Hematopoietic multipotent progenitor cell treated with erythropoietin and hydrocortisone succinate and interleukin-3 and kit ligand, for 4 days (in vitro differentiated cells): ENCODE results near the gene POU2F3.
A peak's percentile ranks its signal among the peaks of the same experiment; 100 is the strongest.
"Not testable (repeated sequence)": the region's sequence is repeated elsewhere in the genome, so short reads cannot be mapped to it uniquely, and the experiment has no call there.

Experiments used
- DNase-seq: peaks from one replicate; pipeline ENCODE4 v3.0.0-alpha.2; 2015

Gene POU2F3

DNA sequence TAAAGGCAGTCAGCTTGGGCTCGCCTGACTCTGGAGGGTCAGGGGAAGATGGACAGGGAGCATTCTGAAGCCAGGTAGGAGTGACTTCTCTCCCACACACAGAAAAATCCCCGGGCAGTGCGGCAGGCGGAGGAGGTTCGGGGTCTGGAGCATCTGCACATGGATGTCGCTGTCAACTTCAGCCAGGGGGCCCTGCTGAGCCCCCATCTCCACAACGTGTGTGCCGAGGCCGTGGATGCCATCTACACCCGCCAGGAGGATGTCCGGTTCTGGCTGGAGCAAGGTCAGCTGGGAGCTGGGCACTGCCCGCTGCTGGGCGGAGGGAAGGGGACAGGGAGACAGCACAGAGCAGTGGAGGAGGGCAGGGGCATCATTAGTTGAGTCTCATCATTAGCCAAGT is 13.2 kb upstream of the POU2F3 start:
- DNase-seq: no peak

DNA sequence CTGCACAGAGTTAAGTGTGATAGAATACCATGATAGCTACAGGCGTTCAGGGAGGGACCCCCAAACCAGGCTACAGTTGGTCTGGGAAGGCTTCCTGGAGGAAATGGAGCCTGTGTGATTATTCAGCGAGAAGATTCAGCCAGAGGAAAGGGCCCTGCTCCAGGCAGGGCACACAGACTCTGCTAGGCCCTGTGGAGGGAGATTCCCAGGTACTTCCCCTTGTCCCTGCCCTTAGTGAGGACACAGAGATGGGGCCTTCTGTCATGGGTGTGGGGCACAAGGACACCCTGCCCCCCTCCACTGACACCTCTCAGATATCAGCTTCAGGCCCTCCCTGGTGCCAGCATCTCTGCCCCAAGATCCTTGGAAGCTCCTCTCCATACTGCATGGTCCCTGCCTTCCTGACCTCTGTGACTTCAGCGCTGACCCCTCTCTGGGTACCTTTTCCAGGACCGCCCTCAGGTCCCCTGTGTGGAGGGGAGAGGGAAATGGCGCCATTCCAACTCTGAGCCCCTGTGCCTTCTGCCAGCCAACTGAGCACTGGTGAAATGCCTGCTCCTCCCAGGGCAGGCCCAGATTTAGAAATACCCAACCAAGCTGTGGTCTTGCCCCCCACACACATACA is 12.6 kb upstream of the POU2F3 start:
- no peak for DNase-seq

DNA sequence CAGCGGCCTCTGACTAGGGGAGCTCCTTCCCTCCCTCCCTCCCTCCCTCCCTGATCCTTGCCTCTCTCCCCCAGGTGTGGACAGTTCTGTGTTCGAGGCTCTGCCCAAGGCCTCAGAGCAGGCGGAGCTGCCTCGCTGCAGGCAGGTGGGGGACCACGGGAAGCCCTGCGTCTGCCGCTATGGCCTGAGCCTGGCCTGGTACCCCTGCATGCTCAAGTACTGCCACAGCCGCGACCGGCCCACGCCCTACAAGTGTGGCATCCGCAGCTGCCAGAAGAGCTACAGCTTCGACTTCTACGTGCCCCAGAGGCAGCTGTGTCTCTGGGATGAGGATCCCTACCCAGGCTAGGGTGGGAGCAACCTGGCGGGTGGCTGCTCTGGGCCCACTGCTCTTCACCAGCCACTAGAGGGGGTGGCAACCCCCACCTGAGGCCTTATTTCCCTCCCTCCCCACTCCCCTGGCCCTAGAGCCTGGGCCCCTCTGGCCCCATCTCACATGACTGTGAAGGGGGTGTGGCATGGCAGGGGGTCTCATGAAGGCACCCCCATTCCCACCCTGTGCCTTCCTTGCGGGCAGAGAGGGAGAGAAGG is 11.1 kb upstream of the POU2F3 start:
- DNase-seq: no peak

DNA sequence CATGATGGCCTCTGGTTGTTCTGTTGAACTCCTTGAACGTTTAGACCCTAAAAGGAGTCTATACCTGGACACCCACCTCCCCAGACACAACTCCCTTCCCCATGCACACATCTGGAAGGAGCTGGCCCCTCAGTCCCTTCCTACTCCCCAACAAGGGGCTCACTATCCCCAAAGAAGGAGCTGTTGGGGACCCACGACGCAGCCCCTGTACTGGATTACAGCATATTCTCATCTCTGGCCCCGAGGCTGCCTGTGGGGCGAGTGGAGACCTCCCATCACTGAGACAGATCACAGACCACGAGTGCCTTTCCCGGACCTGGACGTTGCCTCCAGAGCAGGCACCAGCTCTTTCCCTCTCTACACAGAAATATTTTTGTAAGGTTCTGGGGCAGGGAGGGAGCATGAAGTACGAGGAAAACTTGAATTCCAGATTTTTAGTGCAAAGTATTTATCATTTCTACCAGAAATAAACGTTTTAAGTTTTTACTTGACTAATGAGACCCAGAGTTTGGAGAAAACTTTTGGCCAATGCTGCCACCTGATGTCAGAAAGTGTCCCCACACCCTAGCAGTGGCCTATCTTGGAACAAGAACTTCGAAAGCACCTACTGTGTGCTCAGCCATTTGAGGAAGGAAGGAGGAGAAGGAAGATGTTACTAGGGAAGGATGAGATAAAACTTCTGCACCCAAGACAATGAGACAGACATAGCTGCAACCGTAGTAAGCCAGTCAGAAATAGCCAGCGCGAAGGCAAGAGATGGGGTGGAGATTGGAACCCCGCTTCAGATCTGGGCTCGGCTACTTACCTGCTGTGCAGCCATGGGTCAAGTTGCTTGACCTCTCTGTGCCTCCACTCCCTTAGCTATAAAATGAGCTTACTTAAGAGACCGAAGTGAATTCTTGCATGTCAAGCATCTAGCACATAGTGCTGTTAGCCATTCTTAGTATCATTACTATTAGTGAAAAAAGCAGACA is 10.2 kb upstream of the POU2F3 start:
- peak; percentile 67 for DNase-seq

DNA sequence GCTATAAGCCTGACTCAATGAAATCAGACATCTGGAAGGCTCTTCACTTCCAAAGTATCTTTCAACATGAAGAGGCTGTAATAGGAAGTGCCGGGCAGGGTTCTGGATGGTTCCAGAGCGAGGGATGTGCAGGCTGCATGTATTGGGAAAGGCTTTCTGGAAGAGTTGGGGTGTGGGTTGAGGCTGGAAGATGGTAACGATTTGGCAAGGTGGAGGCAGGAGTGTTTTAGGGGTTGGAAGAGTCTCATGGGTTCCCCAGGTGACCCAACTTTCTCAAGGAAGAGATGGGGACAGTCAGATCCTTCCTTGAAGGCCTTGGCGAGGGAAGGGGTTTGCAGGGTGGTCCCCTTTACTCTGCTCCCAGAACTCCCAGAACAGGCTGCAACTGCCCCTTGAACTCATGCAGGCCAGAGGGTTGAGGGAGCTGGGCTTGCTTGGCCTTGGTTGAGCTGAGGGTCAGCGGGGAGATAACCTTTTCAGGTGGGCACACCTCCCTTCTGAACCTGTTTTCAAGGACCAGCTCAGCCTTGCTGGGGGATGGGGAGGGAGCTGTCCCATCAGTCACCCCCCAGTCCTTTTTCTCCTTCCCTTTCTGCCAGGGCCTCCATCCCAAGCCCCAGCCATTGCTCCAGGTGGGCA is 9.4 kb upstream of the POU2F3 start:
- DNase-seq: no peak

DNA sequence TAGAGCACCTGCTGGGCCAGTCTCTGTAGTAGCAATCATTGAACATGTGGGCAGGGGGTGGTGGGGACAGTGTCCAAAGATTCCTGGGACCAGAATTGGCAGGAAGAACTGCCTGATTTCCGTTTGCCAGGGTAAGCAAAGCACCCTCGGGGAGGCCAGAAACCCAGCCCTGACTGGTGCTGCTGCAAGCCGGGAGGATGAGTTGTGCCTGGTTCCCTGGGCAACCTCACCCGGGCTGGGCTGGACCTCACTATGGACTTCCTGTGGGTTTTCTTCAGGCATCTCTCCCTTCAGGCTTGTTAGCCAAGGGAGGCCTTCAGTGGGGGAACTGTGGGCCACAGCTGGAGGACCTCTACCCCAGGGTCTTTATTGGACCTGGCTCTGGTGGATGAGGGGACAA is 8.0 kb upstream of the POU2F3 start:
- no peak for DNase-seq

DNA sequence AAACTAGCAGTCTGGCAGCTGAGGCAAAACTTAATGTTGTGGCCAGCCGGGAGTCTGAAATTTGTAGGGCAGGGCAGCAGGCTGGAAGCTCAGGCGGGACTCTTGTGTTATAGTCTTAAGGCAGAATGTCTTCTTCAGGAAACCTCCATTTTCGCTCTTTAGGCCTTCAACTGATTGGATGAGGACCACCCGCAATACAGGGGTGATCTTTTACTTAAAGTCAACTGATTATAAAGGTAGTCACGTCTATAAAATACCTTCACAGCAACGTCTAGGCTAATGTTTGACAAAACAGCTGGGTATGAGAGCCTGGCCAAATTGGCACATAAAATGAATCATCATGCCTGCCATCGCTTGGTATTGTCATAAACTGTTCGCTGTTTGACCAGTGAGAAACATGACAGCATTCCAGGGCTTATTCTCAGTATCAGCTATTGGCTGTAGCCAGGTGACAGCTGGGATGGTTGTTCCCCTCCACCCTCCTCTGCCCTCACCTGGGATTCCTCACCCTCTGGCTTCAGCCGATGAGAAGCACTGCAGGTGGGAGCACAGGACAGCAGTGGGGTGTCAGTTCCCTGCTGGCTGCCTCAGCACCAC is 6.6 kb upstream of the POU2F3 start:
- DNase-seq: no peak

DNA sequence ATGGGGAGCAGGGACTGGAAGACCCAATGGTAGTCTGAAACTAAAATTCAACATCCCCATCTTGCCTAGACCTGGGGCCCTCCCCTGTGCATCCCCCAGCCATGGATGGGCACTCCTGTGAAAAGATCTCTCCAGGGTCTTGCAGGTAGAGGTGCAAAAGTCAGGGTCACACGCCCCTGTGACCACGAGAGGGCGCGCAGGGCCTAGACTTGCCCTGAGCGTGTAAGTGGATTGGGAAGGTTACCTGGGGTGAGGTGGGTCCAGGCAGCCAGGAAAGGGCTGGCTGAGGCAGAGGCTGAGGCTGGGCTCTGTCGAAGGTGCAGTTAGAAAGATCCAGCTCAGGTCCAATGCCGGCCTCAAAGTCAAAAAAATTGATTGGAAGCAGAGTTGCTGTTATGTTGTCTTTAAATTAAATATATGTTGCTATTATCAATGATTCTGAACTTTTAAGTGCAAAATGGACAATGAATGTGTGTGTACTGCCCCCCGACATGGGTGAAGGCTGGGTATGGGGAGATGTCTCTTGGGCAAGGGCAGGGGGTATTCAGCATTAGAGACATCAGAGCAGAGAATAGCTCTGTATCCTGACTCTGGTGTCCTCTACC is 4.8 kb upstream of the POU2F3 start:
- DNase-seq: peak; percentile 68

DNA sequence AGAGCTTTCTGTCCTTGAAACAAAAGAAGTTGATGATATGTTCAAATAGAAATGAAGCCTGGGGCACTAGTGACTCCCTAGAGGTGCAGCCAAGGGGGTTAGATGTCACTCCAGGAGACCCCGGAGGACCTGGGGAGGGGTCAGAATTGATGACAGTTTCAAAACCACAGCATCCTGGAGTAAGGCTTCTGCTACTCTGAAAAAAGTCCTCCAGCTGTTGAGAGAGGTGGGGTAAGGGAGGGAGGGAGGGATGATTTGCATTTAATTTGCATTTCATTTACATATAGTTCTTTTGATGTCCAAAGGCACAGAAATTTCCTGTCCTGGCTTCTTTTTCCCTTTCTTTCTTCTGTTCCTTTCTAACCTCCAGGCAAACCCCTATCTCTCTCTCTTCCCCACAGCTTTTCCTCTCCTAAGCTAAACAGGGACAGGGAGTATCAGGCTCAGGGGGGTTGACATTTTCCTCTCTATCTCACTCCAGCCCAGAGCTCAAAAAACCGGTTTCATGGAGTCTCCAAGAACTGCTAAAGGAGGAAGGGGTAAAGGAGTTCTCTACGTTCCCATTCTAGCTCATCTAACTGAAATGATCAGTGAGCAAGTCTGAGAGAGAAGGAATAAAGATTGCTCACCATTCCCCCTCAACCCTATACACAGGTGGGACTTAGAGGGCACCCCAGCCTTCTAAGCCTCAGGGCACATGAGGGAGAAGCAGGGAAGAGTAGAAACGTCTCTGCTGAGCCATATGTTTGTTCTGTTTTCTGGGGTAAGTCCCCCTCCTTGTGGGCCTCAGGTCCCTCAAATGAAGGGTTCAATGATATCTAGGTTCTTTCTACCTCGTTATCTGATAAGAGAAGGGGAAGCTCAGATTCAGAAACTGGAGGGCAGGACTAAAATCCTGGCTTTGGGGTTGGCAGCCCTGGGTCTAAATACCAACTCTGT is 3.5 kb upstream of the POU2F3 start:
- DNase-seq: peak; percentile 50

DNA sequence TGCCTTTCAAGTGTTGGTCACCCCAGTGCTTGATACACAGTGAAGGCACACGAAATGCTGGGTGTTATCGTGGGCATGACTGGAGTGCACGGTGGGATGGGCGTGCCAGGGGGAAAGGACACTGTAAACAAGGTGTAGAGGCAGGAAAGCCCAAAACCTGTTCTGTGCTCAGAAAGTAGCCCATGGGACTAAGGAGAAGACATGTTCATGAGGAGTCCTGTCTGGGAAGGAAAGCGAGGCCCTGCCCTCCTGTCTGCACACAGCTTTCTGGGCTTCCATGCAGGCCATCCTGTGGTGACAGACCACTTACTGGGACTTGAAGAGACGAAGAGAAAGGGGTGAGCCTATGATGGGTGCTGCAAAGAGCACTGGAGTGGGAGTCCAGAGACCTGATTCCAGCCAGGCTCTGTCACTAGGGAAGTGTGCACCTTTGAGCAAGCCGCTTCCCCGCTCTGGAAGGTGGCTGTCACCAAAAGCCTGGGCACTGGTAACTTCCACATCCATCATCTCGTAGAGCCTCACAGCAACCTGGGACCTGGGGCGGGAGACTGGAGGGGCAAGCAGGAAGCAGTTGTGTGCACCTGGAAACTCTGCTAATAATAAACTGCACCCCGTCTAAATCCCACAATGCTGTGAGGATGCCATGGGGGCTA is 846 bp upstream of the POU2F3 start:
- no peak for DNase-seq

DNA sequence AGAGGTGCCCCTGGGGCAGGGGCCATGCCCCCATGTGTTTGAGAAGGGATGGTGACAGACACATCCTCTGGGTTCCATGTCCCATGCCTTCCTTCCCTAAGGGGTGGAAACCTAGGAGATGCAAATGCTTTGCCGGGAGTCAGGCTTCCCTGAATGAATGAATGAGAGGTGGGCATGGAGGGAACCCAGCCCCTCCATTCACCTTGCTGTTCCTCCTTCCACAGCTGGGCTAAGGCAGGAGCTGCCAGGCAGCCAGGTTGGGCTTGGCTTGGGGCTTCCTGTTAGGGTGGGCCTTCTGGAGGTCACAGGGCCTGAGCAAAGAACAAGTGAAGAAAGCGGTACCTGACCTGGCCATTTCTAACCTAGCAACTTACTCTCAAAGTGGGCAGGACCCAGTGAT is 926 bp downstream of the POU2F3 start:
- no peak for DNase-seq

DNA sequence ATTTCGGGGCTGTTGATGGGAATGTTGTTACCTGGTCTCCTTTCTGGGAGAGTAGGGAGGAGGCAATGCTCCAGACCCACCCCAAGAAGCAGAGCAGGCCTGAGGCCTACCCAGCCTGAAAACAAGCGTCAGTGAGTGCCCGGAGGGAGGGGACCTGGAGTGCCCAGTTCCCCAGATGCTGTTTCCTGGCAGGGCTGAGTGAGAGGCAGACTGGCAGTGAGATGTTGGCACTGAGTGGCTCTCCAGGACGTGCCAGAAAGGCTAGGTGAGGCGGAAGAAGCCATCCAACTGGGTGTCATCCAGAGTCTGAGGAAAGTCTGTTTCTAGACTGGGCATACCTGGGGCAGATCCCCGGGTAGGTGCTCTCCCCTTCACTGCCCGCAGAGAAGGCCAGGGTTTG is 1.3 kb downstream of the POU2F3 start:
- no peak for DNase-seq

DNA sequence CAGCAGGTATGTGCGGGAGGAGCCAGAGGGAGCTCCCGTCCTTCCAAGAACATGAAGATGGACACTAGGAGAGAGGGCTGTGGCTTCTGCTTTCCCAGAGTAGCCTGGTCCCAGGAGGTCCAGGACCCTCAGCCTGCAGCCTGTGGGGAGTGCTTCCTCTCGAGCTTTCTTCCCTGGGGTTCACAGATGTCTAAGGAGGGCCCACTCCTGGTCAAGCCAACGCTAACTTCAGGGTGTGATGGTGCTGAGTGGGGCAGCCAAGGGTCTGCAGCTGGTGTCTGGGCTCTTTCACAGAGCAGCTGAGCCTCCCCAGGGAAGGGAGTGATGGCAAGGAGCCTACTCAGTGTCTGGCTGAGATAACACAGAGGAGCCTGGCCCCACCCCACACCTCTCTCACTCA is 3.3 kb downstream of the POU2F3 start:
- no peak for DNase-seq

DNA sequence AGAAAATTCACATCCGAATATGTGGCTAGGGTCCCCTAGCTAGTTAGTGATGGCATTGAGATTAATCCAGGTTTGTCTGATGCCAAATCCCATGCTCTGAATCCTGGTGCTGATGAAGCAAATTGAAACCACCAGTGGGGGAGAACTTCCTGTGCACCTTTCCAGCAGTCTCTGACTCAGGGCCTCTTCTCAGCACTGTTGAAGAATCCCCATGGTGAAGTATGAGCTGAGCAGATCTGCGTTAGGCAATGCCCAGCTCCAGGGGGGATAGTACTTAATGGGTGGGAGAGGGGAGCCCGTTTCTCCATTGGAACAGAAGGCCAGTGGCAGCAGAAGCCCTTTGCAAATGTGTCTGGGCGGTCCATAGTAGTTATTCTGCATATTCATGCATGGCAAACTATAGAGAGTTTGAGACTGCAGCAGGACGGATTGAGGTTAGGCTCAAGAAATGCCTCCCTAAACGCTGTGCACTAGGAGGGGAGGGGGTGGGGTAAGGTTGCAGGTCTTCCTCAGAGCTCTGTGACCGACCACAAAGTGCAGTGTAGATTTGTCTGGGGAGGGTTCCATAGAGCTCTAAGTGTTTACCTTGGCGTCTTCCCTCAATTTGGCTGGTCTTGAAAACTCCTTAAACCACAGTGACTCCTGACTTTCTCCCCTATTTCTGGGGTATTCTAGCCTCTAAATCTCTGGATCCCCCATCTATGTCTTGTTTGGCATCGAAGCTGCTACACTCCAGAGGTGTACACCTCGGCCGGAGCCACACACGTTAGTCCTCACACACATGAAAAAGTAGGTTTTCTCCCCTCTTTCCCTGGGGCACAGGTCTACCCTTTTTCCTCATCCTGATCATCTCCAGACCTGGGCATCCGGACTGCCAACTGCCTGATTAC is 4.8 kb downstream of the POU2F3 start:
- no peak for DNase-seq

DNA sequence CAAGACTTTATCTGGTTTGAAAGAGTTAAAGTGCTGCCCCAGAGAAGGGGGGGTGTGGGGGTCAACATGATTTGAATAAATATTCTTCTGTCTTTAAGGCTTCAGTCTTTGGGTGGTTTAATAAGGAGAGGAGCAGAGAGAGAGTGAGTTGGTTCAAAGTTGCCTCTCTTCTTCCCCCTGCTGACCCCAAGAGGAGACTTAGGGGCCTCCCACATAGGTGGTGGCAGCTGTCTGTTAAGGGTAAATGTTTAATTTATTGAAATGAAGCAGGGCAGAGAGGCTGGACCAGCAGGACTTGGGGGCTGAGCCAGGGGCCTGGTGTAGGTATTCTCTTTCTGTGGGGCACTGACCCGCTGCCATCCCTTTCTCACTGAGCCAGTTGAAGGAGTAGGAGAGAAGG is 5.5 kb downstream of the POU2F3 start:
- DNase-seq: no peak

DNA sequence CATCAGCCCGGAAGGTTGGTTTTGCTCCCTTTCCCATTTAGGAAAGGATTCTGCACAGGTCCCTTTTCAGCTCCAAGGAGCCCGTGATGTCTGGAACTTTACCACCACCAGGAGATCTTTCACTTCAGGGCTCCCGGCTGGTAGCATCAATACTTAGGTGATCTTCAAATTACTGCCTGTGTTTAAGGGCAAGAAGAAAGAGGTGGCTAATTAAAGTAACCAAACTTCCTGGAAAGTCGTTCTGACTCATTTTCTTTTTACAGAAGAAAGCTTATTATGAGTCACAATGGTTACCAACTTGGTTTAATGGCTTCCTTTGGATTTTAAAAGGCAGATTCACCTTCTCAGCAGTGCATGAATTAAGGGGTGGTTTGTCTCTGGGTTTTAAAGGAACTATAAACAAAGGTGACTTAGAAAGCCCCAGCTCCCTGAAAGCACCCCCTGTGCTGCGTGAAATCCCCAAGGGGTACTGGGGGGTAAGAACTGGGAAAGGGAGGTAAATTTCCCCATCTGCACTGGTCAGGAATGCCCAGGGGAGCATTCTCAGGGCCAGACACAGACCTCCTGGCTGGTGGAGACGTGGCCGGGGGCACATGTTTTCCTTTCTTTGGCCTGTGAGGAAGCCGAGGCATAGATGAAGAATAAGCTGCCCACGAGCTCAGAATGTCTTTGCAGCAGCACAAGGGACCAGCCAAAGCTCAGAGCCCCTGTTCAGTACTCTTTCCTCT is 8.8 kb downstream of the POU2F3 start:
- DNase-seq: no peak

DNA sequence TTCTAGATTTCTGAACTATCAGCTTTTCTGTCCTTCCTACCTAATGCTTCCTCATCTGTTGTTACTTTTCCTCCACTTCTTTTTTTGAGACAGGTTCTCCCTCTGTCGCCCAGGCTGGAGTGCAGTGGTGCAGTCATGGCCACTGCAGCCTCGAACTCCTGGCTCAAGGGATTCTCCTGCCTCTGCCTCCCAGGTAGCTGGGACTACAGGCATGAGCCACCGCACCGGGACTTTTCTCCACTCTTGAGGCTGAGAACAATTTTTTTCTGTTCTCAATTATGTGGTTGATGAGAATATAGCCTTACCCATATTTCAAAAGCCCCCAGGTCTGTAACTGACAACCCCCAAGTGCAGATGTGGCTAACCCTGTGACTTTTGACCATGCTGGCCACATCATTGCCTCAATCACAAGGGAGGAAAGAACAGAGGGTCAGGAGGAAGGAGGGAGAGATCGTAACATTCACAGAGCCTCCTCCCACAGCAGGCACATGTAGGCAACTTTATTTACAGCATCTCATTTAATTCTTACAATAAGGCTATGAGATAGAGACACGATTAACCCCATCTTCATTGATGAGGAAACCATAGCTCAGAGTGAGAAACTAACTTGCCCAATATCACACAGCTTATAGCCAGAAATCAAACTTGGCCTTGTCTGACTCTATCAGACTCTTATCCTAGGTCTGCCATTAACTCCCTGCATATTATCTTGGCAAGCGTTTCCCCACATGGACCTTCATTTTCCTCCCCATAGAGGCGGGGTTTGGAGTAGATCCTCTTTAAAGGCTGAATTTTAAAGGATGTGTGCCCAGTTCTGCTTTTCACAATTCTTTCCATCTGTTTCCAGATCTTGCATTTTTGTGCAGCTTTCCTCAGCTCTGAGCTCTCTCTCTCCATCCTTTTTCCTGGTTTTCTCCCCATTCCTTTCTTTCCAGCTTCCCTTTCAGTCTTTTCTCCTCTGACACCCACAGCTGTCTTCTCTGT is 9.6 kb downstream of the POU2F3 start:
- DNase-seq: no peak

DNA sequence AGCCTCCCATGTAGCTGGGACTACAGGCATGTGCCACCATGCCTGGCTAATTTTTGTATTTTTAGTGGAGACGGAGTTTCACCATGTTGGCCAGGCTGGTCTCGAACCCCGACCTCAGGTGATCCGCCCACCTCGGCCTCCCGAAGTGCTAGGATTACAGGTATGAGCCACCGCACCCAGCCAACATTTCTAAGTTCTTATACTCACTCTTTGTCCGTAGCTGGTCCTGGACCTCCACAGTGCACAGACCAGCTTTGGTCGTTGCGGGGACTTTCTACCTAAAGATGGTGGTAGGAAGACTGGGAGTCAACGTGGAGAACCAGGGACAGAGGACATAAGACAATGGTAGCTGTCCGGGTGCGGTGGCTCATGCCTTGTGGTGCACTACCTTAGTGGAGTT is 13.4 kb downstream of the POU2F3 start:
- DNase-seq: not testable (repeated sequence)
